Measurements from ENCODE around the gene CAPN11. TPM values are rescaled to one million over a fixed set of nuclear protein-coding genes. Genes with fewer than 3 reads are reported as not detected.

Gene CAPN11
- total RNA-seq, 2 experiments from 2014 or later, result not detected

DNA sequence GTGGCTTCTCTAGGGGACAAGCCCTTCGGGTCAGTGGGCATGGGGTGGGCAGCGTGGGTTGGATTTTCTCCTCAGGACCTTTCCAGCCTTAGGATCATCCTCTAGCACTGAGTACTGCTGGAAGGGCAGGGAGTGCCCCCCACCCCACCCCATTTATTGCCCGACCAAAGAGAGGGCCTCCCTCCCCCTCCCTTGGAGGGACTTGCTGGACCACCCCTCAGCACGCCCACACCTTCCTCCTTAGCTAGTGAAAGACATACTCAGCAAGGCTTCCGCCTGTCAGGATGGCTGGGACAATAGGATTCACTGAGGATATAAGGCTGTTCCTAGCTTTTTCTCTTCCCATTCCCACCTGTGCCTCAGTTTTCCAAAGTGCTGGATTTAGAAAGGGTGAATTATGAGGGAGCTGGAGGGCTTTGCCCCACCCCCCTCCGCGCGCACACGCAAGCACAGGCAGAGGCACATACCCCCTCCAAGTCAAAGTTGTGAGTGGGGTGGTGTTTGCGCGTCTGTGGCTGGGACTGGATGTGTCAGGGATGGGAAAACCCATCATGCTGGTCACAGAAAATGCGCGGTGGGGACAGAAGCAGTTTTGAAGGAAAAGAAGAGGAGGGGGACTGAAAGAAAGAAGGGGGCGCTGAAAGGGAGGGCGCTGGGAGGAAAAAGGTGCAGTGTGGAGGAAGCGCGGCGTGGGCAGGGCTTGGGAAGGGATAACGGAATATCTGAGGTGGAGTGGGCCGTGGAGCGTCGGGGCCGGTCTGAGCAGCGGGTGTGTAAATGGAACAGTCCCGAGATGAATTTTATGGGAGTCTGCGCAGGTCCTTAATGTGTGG lies 64.1 kb downstream of the CAPN11 start:
- H3K4me2 ChIP-seq (ENCODE audit: low read length), result peak overlapping the region; percentile 69
- BruUV-seq (replicated peaks), result no TSS peak

DNA sequence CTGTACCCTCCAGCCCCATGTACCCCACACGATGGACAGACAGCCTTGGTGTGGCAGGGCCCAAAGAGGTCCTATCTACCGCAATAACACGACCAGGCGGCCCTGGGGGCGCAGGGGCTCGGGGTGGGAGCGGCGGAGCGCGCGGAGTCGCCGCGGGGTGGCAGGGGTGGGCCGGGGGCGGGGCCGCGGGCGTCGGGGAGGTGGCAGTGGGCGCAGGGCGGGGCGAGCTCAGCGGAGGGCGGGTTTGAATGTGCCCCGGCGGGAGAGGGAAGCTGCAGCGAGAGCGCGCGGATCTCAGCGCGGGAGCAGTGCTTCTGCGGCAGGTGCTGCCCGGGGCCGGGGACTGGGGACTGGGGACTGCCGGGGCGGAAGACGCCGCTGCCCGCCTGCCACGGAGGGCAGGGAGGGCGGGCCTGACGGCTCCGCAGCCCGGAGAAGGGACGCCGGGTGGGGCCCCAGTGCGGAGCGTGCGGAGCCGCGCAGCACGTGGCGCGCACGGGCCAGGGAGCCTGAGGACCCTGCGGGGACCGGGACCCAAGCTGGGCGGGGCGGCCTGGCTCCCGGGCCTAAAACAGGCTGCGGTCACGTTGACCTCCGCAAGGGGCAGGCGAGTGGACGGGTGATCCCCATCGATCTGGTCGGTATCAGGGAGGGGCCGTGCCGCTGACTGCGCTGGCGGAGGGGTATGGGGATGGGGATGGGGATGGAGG lies 64.9 kb downstream of the CAPN11 start, which contains the start of gene SLC29A1:
Gene SLC29A1 (plus strand): TSS at position 277 of the 710 bp plus-strand sequence. CDS start 3,719 bp downstream, outside the sequence.
- Histone ChIP-seq H3K4me1 (ENCODE audit: insufficient read depth, low read length, poor library complexity, severe bottlenecking) (peaks cover 65% of the 10 kb centered on the region), H3K36me3 (ENCODE audit: insufficient read depth, low read length) (peaks cover 12% of the 10 kb centered on the region), H3K9me2 (ENCODE audit: insufficient read depth, low read length) (no peaks in the 10 kb centered on the region), H4K20me1 (ENCODE audit: insufficient read depth, low read length) (peaks cover 10% of the 10 kb centered on the region), H2AFZ (ENCODE audit: low read length) (peak within 1 kb of the TSS; percentile 67), H3K79me2 (ENCODE audit: insufficient read depth, low read depth, low read length) (peaks cover 27% of the 10 kb centered on the region), H3K27ac (ENCODE audit: low read depth, low read length, poor library complexity, severe bottlenecking) (peak within 1 kb of the TSS; percentile 71), H3K4me3 (ENCODE audit: low read depth, low read length, poor library complexity, severe bottlenecking) (peak within 1 kb of the TSS; percentile 83), H3K9me3 (ENCODE audit: low read length) (no peaks in the 10 kb centered on the region), H3K4me2 (ENCODE audit: low read length) (peak within 1 kb of the TSS; percentile 99)
- ChIA-PET CTCF (ENCODE audit: unreplicated experiment) (interaction anchor here (0.9 to 2.5 kb wide), 5 partner anchors 12 to 33 kb away, joined by 3 to 15 read pairs (median 4); no protein-coding TSS in a partner anchor), POLR2A (interaction anchor here (0.6 to 3.9 kb wide), 8 partner anchors 9 to 129 kb away, joined by 3 to 15 read pairs (median 4); no protein-coding TSS in a partner anchor)
- TF ChIP-seq, protein P1, sequence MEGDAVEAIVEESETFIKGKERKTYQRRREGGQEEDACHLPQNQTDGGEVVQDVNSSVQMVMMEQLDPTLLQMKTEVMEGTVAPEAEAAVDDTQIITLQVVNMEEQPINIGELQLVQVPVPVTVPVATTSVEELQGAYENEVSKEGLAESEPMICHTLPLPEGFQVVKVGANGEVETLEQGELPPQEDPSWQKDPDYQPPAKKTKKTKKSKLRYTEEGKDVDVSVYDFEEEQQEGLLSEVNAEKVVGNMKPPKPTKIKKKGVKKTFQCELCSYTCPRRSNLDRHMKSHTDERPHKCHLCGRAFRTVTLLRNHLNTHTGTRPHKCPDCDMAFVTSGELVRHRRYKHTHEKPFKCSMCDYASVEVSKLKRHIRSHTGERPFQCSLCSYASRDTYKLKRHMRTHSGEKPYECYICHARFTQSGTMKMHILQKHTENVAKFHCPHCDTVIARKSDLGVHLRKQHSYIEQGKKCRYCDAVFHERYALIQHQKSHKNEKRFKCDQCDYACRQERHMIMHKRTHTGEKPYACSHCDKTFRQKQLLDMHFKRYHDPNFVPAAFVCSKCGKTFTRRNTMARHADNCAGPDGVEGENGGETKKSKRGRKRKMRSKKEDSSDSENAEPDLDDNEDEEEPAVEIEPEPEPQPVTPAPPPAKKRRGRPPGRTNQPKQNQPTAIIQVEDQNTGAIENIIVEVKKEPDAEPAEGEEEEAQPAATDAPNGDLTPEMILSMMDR (conservative IDR thresholded peaks at IDR 0.05; ENCODE audit: low read length), result no peak
- TF ChIP-seq EZH2phosphoT487 (IDR thresholded peaks at IDR 0.05; ENCODE audit: borderline replicate concordance, low read depth, low read length), result no peak
- BruUV-seq (replicated peaks), result no TSS peak
- intact Hi-C loops (cut with micrococcal nuclease; ENCODE audit: unreplicated experiment), result loop anchor here (1.0 to 10.0 kb wide), 5 partner anchors 14 to 519 kb away; partner anchors contain the start of genes HSP90AB1, NFKBIE and VEGFA
- DNase-seq (ENCODE audit: low spot score), result peak; percentile 91

More for the DNA sequence above, 64.1 kb downstream of the CAPN11 start:
- no peaks in the 10 kb centered on the region for H3K9me2 ChIP-seq (ENCODE audit: insufficient read depth, low read length)
- intact Hi-C loops (cut with micrococcal nuclease; ENCODE audit: unreplicated experiment), result loop anchor here (1.0 to 10.0 kb wide), 4 partner anchors 15 to 518 kb away; partner anchors contain the start of genes HSP90AB1 and VEGFA
- DNase-seq (ENCODE audit: low spot score), result no peak
- H3K27ac ChIP-seq (ENCODE audit: low read depth, low read length, poor library complexity, severe bottlenecking), result no peak overlapping the region
- peaks cover 27% of the 10 kb centered on the region for H3K79me2 ChIP-seq (ENCODE audit: insufficient read depth, low read depth, low read length)
- peak overlapping the region; percentile 63 for H2AFZ ChIP-seq (ENCODE audit: low read length)
- ChIA-PET CTCF (ENCODE audit: unreplicated experiment) (interaction anchor here (1.0 kb wide), 1 partner anchor 23 kb away, joined by 3 read pairs; no protein-coding TSS in a partner anchor), POLR2A (interaction anchor here (0.6 to 3.9 kb wide), 3 partner anchors 12 to 1120 kb away, joined by 4 to 15 read pairs (median 4); no protein-coding TSS in a partner anchor)
- no peak for TF ChIP-seq EZH2phosphoT487 (IDR thresholded peaks at IDR 0.05; ENCODE audit: borderline replicate concordance, low read depth, low read length)
- TF ChIP-seq, protein P1 (conservative IDR thresholded peaks at IDR 0.05; ENCODE audit: low read length), result no peak
- peak overlapping the region; percentile 83 for H3K4me3 ChIP-seq (ENCODE audit: low read depth, low read length, poor library complexity, severe bottlenecking)
- H4K20me1 ChIP-seq (ENCODE audit: insufficient read depth, low read length), result peaks cover 10% of the 10 kb centered on the region
- peaks cover 72% of the 10 kb centered on the region for H3K4me1 ChIP-seq (ENCODE audit: insufficient read depth, low read length, poor library complexity, severe bottlenecking)
- peaks cover 5% of the 10 kb centered on the region; the same call in 1 of the 2 replicates for H3K36me3 ChIP-seq (ENCODE audit: insufficient read depth, low read length)
- H3K9me3 ChIP-seq (ENCODE audit: low read length), result no peaks in the 10 kb centered on the region

Measured in OCI-LY7 (cell line).